ENCODE measurements around the gene FKBP1A. TPM values are rescaled to one million over a fixed set of nuclear protein-coding genes. Genes with fewer than 3 reads are reported as not detected.

The FKBP1A gene
- total RNA-seq, 2 donors from 2014 or later = 69.9 to 184 TPM

GRCh38 chr20:1364106-1364505, 28.7 kb downstream of the FKBP1A start:
- no peaks in the 10 kb centered on the region for H3K27me3 ChIP-seq (replicated peaks; ENCODE audit: insufficient read depth)
- DNase-seq (ENCODE audit: low spot score) (no peak), ATAC-seq (ENCODE audit: insufficient number of reproducible peaks, low FRiP score, low read depth) (no peak)
- TF ChIP-seq, protein P1, sequence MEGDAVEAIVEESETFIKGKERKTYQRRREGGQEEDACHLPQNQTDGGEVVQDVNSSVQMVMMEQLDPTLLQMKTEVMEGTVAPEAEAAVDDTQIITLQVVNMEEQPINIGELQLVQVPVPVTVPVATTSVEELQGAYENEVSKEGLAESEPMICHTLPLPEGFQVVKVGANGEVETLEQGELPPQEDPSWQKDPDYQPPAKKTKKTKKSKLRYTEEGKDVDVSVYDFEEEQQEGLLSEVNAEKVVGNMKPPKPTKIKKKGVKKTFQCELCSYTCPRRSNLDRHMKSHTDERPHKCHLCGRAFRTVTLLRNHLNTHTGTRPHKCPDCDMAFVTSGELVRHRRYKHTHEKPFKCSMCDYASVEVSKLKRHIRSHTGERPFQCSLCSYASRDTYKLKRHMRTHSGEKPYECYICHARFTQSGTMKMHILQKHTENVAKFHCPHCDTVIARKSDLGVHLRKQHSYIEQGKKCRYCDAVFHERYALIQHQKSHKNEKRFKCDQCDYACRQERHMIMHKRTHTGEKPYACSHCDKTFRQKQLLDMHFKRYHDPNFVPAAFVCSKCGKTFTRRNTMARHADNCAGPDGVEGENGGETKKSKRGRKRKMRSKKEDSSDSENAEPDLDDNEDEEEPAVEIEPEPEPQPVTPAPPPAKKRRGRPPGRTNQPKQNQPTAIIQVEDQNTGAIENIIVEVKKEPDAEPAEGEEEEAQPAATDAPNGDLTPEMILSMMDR (IDR thresholded peaks at IDR 0.05) = no peak
- no peak overlapping the region for H3K4me3 ChIP-seq
- no peaks in the 10 kb centered on the region for H3K9me3 ChIP-seq
- H3K27ac ChIP-seq = no peak overlapping the region
- no peaks in the 10 kb centered on the region for H3K4me1 ChIP-seq (ENCODE audit: control insufficient read depth in 1 of 2, low read depth in 2 of 2)
- no peaks in the 10 kb centered on the region for H3K36me3 ChIP-seq

DNA sequence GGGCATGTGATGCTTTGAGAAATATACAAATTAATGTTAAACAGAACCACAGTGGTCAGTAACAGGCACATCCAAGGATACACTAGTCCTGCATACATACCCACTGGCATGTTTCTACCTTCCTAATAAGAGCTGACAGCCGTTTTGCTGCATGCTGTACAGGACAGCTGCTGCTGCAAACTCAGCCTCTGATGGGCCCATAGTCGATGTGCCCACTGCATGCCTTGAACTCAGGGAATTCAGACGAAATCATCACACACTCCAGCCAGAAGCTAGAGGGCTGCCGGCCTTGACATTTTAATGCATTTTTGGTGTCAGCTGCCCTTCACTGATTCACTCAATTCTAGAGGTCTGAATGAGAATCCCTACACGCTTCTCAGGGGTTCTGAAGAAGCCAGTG, 29.3 kb downstream of the FKBP1A start:
- no peak for ATAC-seq (ENCODE audit: insufficient number of reproducible peaks, low FRiP score, low read depth)
- Histone ChIP-seq H3K36me3 (no peaks in the 10 kb centered on the region), H3K9me3 (no peaks in the 10 kb centered on the region), H3K27ac (no peak overlapping the region), H3K4me3 (no peak overlapping the region), H3K4me1 (ENCODE audit: control insufficient read depth in 1 of 2, low read depth in 2 of 2) (no peaks in the 10 kb centered on the region), H3K27me3 (replicated peaks; ENCODE audit: insufficient read depth) (no peaks in the 10 kb centered on the region)
- DNase-seq (ENCODE audit: low spot score) = no peak
- TF ChIP-seq, protein P1 (IDR thresholded peaks at IDR 0.05) = no peak

DNA sequence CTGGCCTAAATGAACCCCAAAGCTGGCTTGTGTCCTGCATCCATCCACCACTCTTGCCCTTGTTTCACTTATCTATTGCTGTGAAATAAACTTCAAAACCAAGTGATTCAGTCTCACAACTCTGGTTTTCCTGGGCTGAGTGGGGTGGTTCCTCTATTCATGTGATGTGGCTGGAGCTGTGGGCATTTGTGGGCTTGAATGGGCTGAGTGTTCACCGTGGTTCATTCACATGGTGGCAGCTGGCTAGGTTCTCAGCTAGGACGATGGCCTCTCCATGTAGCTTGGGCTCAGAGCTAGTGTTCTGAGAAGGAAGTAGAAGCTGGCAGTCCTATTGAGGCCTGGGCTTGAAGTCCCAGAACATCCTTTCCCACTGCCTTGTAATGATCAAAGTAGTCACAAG, 30.4 kb downstream of the FKBP1A start:
- Histone ChIP-seq H3K36me3 (no peaks in the 10 kb centered on the region), H3K27me3 (replicated peaks; ENCODE audit: insufficient read depth) (no peaks in the 10 kb centered on the region), H3K27ac (no peak overlapping the region), H3K4me3 (no peak overlapping the region), H3K9me3 (no peaks in the 10 kb centered on the region), H3K4me1 (ENCODE audit: control insufficient read depth in 1 of 2, low read depth in 2 of 2) (no peaks in the 10 kb centered on the region)
- DNase-seq (ENCODE audit: low spot score) (no peak), ATAC-seq (ENCODE audit: insufficient number of reproducible peaks, low FRiP score, low read depth) (no peak)
- TF ChIP-seq, protein P1 (IDR thresholded peaks at IDR 0.05) = no peak

- no peak for ATAC-seq (ENCODE audit: insufficient number of reproducible peaks, low FRiP score, low read depth)
- Histone ChIP-seq H3K27me3 (replicated peaks; ENCODE audit: insufficient read depth) (no peaks in the 10 kb centered on the region), H3K36me3 (no peaks in the 10 kb centered on the region), H3K27ac (no peak overlapping the region), H3K4me3 (no peak overlapping the region), H3K4me1 (ENCODE audit: control insufficient read depth in 1 of 2, low read depth in 2 of 2) (no peaks in the 10 kb centered on the region), H3K9me3 (no peaks in the 10 kb centered on the region)
- TF ChIP-seq, protein P1 (IDR thresholded peaks at IDR 0.05) = no peak
- no peak for DNase-seq (ENCODE audit: low spot score)
Measured at GRCh38 chr20:1360094-1360846, 32.6 kb downstream of the FKBP1A start.

DNA sequence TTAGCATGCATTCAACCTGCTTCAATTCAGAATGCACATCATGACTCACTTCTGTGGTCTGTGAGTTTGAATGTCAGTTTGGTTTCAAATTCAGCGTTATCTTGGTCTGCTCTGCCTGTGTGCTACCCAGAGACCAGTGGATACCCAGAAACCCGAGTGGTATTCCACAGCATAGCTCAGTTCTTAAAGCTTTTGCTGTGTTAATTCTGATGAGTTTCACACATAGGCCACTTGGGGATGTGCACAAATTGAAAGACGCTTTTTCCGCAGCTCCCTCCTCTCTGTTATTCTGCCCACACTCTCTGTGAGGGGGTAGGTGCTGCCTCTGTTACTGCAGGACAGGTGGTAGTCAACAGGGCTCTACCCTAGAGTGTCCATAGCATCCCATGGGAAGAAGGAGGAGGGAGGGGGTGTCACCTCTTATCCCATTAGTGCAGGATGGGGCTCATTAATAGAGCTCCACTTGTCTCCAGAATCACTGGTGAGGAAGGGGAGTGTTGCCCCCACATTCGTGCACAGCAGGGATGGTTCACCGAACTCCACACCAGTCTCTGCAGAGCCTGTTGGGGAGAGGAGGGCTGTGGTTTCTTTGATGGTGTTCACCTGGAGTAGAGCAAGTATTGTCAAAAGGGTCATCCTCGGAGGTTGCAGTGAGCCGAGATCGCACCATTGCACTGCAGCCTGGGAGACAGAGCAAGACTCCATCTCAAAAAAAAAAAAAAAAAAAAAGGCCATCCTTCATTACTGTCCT, 34.8 kb downstream of the FKBP1A start:
- DNase-seq (ENCODE audit: low spot score) (no peak), ATAC-seq (ENCODE audit: insufficient number of reproducible peaks, low FRiP score, low read depth) (no peak)
- Histone ChIP-seq H3K9me3 (no peaks in the 10 kb centered on the region), H3K27ac (no peak overlapping the region), H3K4me3 (no peak overlapping the region), H3K27me3 (replicated peaks; ENCODE audit: insufficient read depth) (no peaks in the 10 kb centered on the region), H3K4me1 (ENCODE audit: control insufficient read depth in 1 of 2, low read depth in 2 of 2) (no peaks in the 10 kb centered on the region), H3K36me3 (no peaks in the 10 kb centered on the region)
- TF ChIP-seq, protein P1 (IDR thresholded peaks at IDR 0.05) = no peak
